ENCODE results near the gene ZDHHC23.

ZDHHC23 gene

DNA sequence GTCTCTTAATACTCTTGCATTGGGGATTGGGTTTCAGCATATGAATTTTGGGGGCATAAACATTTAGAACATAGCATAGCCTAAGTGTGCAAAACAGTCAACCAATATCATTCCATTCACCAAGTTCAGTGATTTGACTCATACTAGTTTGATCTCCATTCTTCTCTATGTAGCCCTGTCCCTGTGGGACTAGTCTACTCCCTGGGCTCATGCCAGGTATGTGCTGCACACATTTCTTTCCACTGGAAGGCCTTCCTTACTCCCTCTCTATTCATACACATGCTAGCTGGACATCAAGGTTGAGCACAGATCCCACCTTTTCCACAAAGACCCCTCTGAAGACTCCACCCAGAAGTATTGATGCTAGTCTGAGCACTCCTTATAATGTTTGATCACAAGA, 5.1 kb downstream of the ZDHHC23 start:
- no peak for TF ChIP-seq CTCF (IDR thresholded peaks at IDR 0.05)
- Histone ChIP-seq H3K36me3 (no peaks in the 10 kb centered on the region), H3K9me3 (no peaks in the 10 kb centered on the region), H3K27me3 (peaks cover 16% of the 10 kb centered on the region), H3K4me3 (ENCODE audit: low read depth in 1 of 2, low read length in 1 of 2) (no peak overlapping the region), H3K4me1 (ENCODE audit: control insufficient read depth in 1 of 2, insufficient read depth in 1 of 2, low read depth in 1 of 2, low read length in 1 of 2) (peaks cover 5 to 8% of the 10 kb centered on the region in 2 experiments), H3K27ac (no peak overlapping the region)

- H3K36me3 ChIP-seq = no peaks in the 10 kb centered on the region
- H3K9me3 ChIP-seq = no peaks in the 10 kb centered on the region
- H3K4me3 ChIP-seq (ENCODE audit: low read depth in 1 of 2, low read length in 1 of 2) = no peak overlapping the region
- peaks cover 8% of the 10 kb centered on the region for H3K27me3 ChIP-seq
- TF ChIP-seq CTCF (IDR thresholded peaks at IDR 0.05) = no peak
- peaks cover 0 to under 1% of the 10 kb centered on the region in 2 experiments for H3K4me1 ChIP-seq (ENCODE audit: control insufficient read depth in 1 of 2, insufficient read depth in 1 of 2, low read depth in 1 of 2, low read length in 1 of 2)
- H3K27ac ChIP-seq = no peak overlapping the region
These were observed 5.9 kb downstream of the ZDHHC23 start for GRCh38 chr3:113953677-113954076.

- Histone ChIP-seq H3K27ac (no peak overlapping the region), H3K36me3 (no peaks in the 10 kb centered on the region), H3K9me3 (no peaks in the 10 kb centered on the region), H3K4me1 (ENCODE audit: control insufficient read depth in 1 of 2, insufficient read depth in 1 of 2, low read depth in 1 of 2, low read length in 1 of 2) (no peaks in the 10 kb centered on the region), H3K4me3 (ENCODE audit: low read depth in 1 of 2, low read length in 1 of 2) (no peak overlapping the region), H3K27me3 (peaks cover 4% of the 10 kb centered on the region)
- TF ChIP-seq CTCF (IDR thresholded peaks at IDR 0.05) = no peak
These were observed 6.4 kb downstream of the ZDHHC23 start for GRCh38 chr3:113954091-113954685.

DNA sequence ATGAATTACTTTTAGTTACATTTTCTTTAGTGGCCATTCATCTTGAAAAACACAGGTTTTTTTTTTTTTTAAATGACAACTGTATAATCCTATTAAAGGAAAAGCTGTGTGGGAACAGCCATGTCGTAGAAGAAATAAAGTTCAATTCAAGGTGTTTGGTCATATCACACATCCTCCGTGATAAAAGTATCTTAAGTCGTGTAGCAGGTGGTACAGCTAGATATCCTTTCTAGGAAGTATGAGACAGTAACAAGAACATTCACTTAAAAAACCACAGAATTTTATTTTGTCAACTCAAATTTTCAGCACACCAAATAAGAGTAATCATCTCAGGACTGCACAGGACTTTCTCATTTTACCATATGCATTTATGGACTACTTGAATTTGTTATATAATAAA, 16.1 kb downstream of the ZDHHC23 start:
- Histone ChIP-seq H3K36me3 (no peaks in the 10 kb centered on the region), H3K4me3 (ENCODE audit: low read depth in 1 of 2, low read length in 1 of 2) (no peak overlapping the region), H3K27me3 (no peaks in the 10 kb centered on the region), H3K9me3 (no peaks in the 10 kb centered on the region), H3K4me1 (ENCODE audit: control insufficient read depth in 1 of 2, insufficient read depth in 1 of 2, low read depth in 1 of 2, low read length in 1 of 2) (no peaks in the 10 kb centered on the region), H3K27ac (no peak overlapping the region)
- no peak for TF ChIP-seq CTCF (IDR thresholded peaks at IDR 0.05)

- Histone ChIP-seq H3K9me3 (no peaks in the 10 kb centered on the region), H3K27me3 (no peaks in the 10 kb centered on the region), H3K4me3 (ENCODE audit: low read depth in 1 of 2, low read length in 1 of 2) (no peak overlapping the region), H3K27ac (no peak overlapping the region), H3K36me3 (no peaks in the 10 kb centered on the region), H3K4me1 (ENCODE audit: control insufficient read depth in 1 of 2, insufficient read depth in 1 of 2, low read depth in 1 of 2, low read length in 1 of 2) (no peaks in the 10 kb centered on the region)
- TF ChIP-seq CTCF (IDR thresholded peaks at IDR 0.05) = no peak
These were observed 18.4 kb downstream of the ZDHHC23 start for GRCh38 chr3:113966172-113966571.

GRCh38 chr3:113968986-113969385, 21.2 kb downstream of the ZDHHC23 start:
- H3K27me3 ChIP-seq = no peaks in the 10 kb centered on the region
- no peaks in the 10 kb centered on the region for H3K9me3 ChIP-seq
- no peaks in the 10 kb centered on the region for H3K36me3 ChIP-seq
- H3K27ac ChIP-seq = no peak overlapping the region
- TF ChIP-seq CTCF (IDR thresholded peaks at IDR 0.05) = no peak
- H3K4me1 ChIP-seq (ENCODE audit: control insufficient read depth in 1 of 2, insufficient read depth in 1 of 2, low read depth in 1 of 2, low read length in 1 of 2) = no peaks in the 10 kb centered on the region
- H3K4me3 ChIP-seq (ENCODE audit: low read depth in 1 of 2, low read length in 1 of 2) = no peak overlapping the region
